ENCODE measurements around the gene YJEFN3. TPM values are rescaled to one million over a fixed set of nuclear protein-coding genes. Genes with fewer than 3 reads are reported as not detected.

Gene YJEFN3
- total RNA-seq, 1 experiment from 2014 or later, result 25.3 TPM

GRCh38 chr19:19527371-19527656 is 1.4 kb upstream of the YJEFN3 start:
- Histone ChIP-seq H2AFZ (ENCODE audit: low read depth, low read length, poor library complexity, severe bottlenecking) (no peak overlapping the region), H3K79me2 (ENCODE audit: insufficient read depth, low read length) (peaks cover 39% of the 10 kb centered on the region), H3K4me1 (ENCODE audit: control insufficient read depth in 1 of 2, insufficient read depth in 2 of 2, low read length in 2 of 2) (no peaks in the 10 kb centered on the region; a peak in 1 of 4 replicates), H3K27ac (ENCODE audit: low read depth, low read length) (no peak overlapping the region), H3K27me3 (ENCODE audit: insufficient read depth, low read length) (no peaks in the 10 kb centered on the region), H3K4me3 (replicated peaks in 1 of 2; ENCODE audit: low read depth in 1 of 2, low read length in 2 of 2) (no peak overlapping the region), H3K36me3 (ENCODE audit: control insufficient read depth in 1 of 2, insufficient read depth in 2 of 2, low read length in 2 of 2) (peaks cover 0 to 9% of the 10 kb centered on the region in 2 experiments; a peak in 3 of 4 replicates), H4K20me1 (ENCODE audit: insufficient read depth) (no peaks in the 10 kb centered on the region), H3K9me2 (ENCODE audit: insufficient read depth) (no peaks in the 10 kb centered on the region), H3K4me2 (ENCODE audit: low read length) (no peak overlapping the region), H3K9ac (ENCODE audit: low read length) (no peak overlapping the region), H3K9me3 (ENCODE audit: control insufficient read depth in 1 of 2, insufficient read depth in 1 of 2, low read depth in 1 of 2, low read length in 2 of 2) (no peaks in the 10 kb centered on the region)
- POLR2A ChIA-PET, result no interaction called here
- CTCF ChIA-PET, result no interaction called here
- intact Hi-C loops (cut with micrococcal nuclease), result no loop called here
- RAD21 ChIA-PET (ENCODE audit: low non-redundant PET in 1 of 2, low total read pairs in 2 of 2, uncharacterized antibody in 2 of 2, unreplicated experiment in 2 of 2), result no interaction called here
- ATAC-seq (no peak), DNase-seq (ENCODE audit: low read depth, low spot score) (no peak)
- no TSS peak for BruUV-seq (replicated peaks)
- TF ChIP-seq ATF3 (IDR thresholded peaks at IDR 0.05) (no peak), RAD21 (IDR thresholded peaks at IDR 0.05; ENCODE audit: low read depth) (no peak), SRF (IDR thresholded peaks at IDR 0.05; ENCODE audit: low read depth) (no peak), CEBPB (IDR thresholded peaks at IDR 0.05; ENCODE audit: low read depth) (no peak), YY1 (IDR thresholded peaks at IDR 0.05; ENCODE audit: extremely low read depth, insufficient replicate concordance, low read depth, low read length) (no peak), TCF7L2 (IDR thresholded peaks at IDR 0.05; ENCODE audit: borderline replicate concordance, extremely low read depth, insufficient read depth, insufficient read length) (no peak), CBX3 (IDR thresholded peaks at IDR 0.05; ENCODE audit: low read depth) (no peak), ZBTB33 (IDR thresholded peaks at IDR 0.05; ENCODE audit: extremely low read depth, insufficient replicate concordance, low read length) (no peak)
- TF ChIP-seq, protein P1, sequence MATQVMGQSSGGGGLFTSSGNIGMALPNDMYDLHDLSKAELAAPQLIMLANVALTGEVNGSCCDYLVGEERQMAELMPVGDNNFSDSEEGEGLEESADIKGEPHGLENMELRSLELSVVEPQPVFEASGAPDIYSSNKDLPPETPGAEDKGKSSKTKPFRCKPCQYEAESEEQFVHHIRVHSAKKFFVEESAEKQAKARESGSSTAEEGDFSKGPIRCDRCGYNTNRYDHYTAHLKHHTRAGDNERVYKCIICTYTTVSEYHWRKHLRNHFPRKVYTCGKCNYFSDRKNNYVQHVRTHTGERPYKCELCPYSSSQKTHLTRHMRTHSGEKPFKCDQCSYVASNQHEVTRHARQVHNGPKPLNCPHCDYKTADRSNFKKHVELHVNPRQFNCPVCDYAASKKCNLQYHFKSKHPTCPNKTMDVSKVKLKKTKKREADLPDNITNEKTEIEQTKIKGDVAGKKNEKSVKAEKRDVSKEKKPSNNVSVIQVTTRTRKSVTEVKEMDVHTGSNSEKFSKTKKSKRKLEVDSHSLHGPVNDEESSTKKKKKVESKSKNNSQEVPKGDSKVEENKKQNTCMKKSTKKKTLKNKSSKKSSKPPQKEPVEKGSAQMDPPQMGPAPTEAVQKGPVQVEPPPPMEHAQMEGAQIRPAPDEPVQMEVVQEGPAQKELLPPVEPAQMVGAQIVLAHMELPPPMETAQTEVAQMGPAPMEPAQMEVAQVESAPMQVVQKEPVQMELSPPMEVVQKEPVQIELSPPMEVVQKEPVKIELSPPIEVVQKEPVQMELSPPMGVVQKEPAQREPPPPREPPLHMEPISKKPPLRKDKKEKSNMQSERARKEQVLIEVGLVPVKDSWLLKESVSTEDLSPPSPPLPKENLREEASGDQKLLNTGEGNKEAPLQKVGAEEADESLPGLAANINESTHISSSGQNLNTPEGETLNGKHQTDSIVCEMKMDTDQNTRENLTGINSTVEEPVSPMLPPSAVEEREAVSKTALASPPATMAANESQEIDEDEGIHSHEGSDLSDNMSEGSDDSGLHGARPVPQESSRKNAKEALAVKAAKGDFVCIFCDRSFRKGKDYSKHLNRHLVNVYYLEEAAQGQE (IDR thresholded peaks at IDR 0.05; ENCODE audit: low read depth), result no peak
- TF ChIP-seq, protein P2, sequence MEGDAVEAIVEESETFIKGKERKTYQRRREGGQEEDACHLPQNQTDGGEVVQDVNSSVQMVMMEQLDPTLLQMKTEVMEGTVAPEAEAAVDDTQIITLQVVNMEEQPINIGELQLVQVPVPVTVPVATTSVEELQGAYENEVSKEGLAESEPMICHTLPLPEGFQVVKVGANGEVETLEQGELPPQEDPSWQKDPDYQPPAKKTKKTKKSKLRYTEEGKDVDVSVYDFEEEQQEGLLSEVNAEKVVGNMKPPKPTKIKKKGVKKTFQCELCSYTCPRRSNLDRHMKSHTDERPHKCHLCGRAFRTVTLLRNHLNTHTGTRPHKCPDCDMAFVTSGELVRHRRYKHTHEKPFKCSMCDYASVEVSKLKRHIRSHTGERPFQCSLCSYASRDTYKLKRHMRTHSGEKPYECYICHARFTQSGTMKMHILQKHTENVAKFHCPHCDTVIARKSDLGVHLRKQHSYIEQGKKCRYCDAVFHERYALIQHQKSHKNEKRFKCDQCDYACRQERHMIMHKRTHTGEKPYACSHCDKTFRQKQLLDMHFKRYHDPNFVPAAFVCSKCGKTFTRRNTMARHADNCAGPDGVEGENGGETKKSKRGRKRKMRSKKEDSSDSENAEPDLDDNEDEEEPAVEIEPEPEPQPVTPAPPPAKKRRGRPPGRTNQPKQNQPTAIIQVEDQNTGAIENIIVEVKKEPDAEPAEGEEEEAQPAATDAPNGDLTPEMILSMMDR (IDR thresholded peaks at IDR 0.05 in 2 of 3, conservative IDR thresholded peaks at IDR 0.05 in 1 of 3; ENCODE audit: borderline replicate concordance in 1 of 3, insufficient read depth in 1 of 3, low read depth in 2 of 3, low read length in 2 of 3), result no peak
